Stimulated activated CD4-positive, alpha-beta T cell treated with anti-CD3 and anti-CD28 coated beads, TNF-alpha, amount 100 ng/mL, for 24 hours (primary cell): Measurements from ENCODE around the gene DVL1.
A peak's percentile ranks its signal among the peaks of the same experiment; 100 is the strongest.
"Not testable (repeated sequence)": the region's sequence is repeated elsewhere in the genome, so short reads cannot be mapped to it uniquely, and the experiment has no call there.

Experiments
- DNase-seq, 3 experiments: peaks; one replicate each; pipeline ENCODE4 v3.0.0-alpha.2; 2020; ENCODE audit warnings: low read depth in 3 of 3

DVL1 gene

GRCh38 chr1:1327291-1327690 lies 21.9 kb downstream of the DVL1 start:
- no peak for DNase-seq

GRCh38 chr1:1326075-1326605 lies 23.1 kb downstream of the DVL1 start:
- DNase-seq, result no peak

GRCh38 chr1:1325288-1326074 lies 23.7 kb downstream of the DVL1 start:
- no peak for DNase-seq

- DNase-seq, result peak; percentile 94 to 96 (median 95)
Observed at GRCh38 chr1:1324524-1325287, 24.5 kb downstream of the DVL1 start, which contains the start of the genes CPTP and INTS11. Gene CPTP, plus strand, starts transcription at chr1:1324802. Its CDS starts 2,109 bp downstream, at chr1:1326911. Gene INTS11, minus strand, starts transcription at chr1:1324660. Its CDS starts 52 bp downstream, at chr1:1324608.

GRCh38 chr1:1324084-1324523 lies 25.1 kb downstream of the DVL1 start:
- DNase-seq, result no peak

- DNase-seq, result no peak
Observed at GRCh38 chr1:1322952-1323351, 26.3 kb downstream of the DVL1 start.

- DNase-seq, result no peak
Observed at GRCh38 chr1:1322418-1322817, 26.8 kb downstream of the DVL1 start.

GRCh38 chr1:1321477-1321876 lies 27.7 kb downstream of the DVL1 start:
- DNase-seq, result no peak

- DNase-seq, result no peak
Observed at GRCh38 chr1:1320666-1321448, 28.4 kb downstream of the DVL1 start.

- DNase-seq, result no peak
Observed at GRCh38 chr1:1319646-1319941, 29.6 kb downstream of the DVL1 start.

GRCh38 chr1:1318777-1319645 lies 30.2 kb downstream of the DVL1 start:
- DNase-seq, result no peak

- no peak for DNase-seq
Observed at GRCh38 chr1:1318131-1318652, 31.0 kb downstream of the DVL1 start.

- DNase-seq, result no peak
Observed at GRCh38 chr1:1317420-1317819, 31.8 kb downstream of the DVL1 start.

- not testable (repeated sequence) for DNase-seq
Observed at GRCh38 chr1:1316199-1316598, 33.0 kb downstream of the DVL1 start.

GRCh38 chr1:1315435-1315954 lies 33.7 kb downstream of the DVL1 start:
- DNase-seq, result no peak

GRCh38 chr1:1314678-1315335 lies 34.4 kb downstream of the DVL1 start:
- DNase-seq, result no peak

- DNase-seq, result no peak
Observed at GRCh38 chr1:1314237-1314586, 35.0 kb downstream of the DVL1 start.

GRCh38 chr1:1313500-1314236 lies 35.5 kb downstream of the DVL1 start:
- DNase-seq, result no peak
